ENCODE data around the gene B3GNT9.
A peak's percentile ranks its signal among the peaks of the same experiment; 100 is the strongest.

GRCh38 chr16:67104061-67104460 is 46.7 kb downstream of the B3GNT9 start:
- TF ChIP-seq EZH2 (optimal IDR thresholded peaks at IDR 0.05; ENCODE audit: low read depth, low read length) (no peak), CTCF (IDR thresholded peaks at IDR 0.05; ENCODE audit: low read length) (peak; percentile 26)
